EH (cell line): Measurements from ENCODE around the gene NHERF1.

Source experiments
- DNase-seq: peaks from one replicate; pipeline ENCODE4 v3.0.0-alpha.2; 2015; ENCODE audit warnings: low read depth

Gene NHERF1

DNA sequence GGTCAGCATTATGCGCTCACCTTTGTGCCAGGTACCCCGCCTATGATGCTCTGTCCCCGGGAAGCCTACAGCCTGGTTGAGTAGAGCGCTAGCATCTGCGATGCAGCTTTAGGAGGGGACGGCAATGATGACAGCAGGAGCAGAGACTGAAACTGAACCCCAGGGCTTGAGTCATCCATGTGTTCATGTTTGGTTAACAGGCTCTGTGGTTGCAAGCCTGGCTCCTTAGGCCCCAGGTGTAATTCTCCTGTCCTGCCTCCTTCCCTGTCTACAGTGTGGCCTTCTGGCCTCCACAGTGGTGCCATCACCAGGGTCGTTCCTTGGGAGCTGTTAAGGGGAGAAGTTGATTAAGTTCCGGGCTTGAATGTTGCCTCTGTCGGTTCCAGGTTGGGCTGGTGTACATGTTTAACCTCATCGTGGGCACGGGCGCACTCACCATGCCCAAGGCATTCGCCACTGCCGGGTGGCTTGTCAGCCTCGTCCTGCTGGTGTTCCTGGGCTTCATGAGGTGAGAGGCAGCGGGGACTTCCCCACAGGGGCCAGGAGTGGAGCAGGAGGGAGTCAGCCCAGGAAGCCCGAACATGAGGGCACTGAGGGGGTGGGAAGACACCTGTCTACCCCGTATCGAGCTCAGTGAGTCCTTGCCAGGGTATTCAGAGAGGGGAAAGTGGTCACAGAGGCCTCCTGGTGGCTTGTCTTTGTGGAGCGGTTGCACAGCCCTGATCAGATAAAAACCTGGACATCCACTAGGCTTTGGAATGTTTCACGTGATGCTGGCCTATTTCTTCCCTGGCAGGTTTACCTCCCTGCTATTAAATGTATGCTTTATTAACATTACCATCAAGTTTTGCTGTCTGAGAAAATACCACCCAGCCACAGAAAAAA lies 36.9 kb downstream of the NHERF1 start:
- no peak for DNase-seq

DNA sequence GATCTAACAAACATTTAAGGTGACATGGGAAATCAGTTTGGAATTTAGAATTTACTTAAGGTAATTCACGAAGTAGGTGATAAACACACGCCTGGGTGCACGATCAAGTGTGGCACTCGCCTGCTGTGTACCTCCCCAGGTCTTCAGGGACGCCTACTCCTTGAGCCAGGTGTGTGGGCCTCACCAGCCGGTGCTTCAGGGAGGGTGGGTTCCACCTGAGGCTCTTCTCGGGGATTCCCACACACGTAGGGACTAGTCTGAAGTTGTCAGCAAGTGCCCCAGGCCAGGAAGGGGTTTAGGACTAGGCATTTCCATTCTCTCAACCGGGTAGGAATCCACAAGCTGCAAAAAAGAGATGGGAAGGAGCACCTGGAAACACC lies 37.5 kb downstream of the NHERF1 start:
- no peak for DNase-seq

DNA sequence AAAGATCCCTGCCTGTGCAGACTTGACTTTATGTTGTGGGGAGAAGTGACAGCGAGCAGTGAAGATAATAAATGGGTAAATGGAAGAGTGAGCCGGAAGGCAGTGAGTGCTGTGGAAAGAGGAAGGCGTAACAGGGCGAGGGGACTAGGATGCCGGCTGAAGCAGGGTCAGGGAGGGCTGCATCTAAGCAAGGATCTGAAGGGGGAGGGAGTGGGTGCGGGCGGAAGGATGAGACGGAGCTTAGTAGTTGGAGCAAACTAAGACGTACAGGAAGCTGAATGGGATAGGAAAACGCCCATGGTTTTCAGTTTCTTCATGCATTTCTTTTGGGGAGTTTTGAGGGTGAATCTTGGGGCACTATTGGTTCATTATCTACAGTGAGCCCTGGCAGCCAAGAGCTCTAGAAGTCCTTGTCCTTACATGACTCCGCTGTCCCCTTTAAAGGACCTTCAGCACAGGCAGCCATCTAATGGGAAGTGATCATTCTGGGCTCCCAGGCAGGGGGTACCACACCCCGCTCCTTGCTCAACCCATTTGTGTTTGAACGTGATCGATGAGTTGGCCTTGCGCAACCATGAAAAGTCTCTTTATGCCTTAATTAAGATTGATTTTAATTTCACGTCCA lies 38.1 kb downstream of the NHERF1 start:
- DNase-seq = no peak

DNA sequence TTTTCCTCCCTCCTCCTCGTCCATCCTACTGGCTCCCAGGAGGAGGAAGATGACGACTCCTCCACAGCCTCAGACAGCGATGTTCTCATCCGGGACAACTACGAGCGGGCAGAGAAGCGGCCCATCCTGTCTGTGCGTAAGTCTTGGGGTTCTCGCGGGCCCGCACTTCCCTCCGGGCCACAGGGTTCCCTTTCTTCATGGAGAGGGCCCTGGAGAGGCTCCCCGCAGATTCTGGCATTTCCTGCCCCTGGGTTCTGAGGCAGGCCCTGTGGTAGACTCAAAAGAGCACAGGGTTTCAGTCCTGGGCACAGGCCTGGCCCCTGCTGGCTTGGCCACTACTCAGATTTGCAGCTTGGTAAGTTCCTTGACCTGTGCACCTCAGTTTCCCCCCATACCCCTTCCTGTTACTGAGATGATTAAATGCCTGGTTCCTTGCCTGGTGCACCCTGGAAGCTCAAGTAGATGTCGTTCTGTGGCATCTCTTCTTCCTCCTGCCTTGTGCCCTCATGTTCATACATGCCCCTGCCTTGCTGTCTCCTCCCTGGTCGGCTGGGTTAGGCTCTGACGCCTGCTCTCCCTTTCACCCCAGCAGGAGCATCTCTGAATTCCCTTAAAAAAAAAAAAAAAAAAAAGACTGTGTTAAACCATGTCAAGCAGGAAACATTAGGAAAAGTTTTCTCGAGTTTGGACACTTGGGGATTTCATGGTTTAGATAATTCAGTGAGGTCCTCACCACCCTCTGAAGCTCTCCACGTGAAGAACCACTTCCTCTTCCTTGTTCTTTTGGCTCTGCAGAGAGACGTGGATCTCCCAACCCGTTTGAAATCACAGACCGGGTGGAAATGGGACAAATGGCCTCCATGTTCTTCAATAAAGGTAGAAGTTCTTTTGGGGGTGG lies 42.0 kb downstream of the NHERF1 start:
- DNase-seq = no peak

DNA sequence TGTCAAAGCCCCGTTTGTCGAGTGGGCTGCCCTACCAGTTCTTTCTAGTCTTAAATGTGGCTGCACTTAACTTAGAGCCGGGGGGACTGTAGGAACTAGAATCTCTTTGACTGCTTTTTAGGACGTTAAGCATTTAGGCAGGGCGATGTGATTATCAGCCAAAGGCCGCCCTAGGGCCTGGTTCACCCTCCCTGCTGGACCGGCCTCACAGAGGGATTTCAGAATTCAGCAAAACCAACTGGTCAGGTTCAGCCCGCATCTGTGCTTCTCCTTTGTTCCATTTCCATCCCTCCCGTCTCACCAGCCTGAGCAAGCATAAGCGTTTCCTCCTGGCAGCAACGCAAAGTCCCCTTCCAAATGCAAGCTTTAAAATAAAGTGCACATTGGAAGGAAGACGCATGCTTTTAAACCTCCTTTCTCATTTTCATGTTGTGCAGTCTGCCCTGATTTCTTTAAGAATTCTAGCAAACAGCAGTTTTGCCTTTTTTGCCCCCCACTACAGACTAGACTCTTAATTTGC lies 44.2 kb downstream of the NHERF1 start:
- DNase-seq = no peak

DNA sequence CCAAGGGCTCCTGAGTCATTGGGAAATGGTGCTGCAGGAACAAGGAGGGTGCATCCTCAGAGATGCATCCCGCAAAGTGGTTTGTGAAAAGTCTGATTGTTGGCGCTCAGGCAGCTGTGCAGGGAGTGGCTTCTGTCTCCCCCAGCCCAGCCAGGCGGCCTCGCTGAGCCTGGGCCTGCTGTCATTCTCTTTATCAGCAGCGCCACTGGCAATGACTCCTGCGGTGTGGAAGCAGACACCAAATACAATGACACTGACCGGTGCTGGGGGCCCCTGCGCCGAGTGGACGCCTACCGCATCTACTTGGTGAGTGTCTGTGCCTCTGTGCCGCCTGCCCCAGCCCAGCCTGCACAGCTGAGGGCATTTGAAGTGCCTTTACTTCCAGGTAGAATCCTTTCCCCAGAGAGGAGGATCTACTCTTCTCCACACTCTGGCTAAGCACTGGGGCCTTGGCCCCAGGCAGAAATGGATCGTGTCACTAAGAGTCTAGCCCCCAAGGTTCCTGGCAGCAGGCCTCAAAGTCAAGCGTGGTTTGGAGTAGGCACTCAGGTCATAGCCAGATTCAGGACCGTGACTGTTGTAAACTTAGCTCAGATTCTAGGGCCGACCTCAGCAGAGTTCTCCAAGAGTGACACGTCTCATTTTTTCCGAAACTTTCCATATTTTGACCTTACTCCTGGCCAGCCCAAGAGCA lies 47.0 kb downstream of the NHERF1 start:
- DNase-seq = no peak

DNA sequence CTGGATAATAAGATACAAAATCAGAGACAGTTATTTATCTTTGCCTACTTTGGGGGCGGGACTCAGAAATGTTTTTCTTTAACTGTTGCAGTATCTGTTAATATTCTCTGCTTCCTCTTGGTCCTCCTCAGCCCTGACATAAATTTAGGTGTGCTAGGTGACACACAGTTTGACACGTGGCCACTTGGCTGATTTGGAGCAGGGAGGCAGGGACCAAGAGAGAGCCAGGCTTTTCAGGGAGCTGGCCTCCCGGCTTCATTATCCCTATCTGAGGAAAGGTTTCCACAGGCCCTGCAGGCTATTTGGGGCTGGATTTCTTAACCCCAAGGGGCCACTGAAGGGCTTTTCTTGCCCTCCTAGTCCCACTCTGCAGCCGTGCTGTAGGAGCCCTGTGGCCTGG lies 47.8 kb downstream of the NHERF1 start:
- no peak for DNase-seq

DNA sequence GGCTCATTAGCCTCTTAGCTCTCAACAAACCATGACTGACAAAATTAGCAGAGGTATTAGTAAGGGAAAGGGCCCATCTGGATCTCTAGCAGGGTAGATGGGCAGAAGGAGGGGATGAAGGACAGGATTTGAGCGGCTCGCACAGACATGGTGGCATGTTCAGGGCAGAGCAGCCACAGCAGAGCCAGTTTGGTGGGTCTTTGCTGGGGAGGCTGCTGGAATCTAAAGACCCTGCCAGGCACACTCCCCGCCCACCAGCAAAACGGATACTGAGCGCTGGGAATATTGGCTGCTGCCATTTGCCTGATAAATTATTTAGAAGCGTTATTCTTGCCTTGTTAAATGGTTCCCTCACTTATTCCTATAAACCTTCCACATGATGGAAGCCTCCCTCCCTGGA lies 48.4 kb downstream of the NHERF1 start:
- no peak for DNase-seq

DNA sequence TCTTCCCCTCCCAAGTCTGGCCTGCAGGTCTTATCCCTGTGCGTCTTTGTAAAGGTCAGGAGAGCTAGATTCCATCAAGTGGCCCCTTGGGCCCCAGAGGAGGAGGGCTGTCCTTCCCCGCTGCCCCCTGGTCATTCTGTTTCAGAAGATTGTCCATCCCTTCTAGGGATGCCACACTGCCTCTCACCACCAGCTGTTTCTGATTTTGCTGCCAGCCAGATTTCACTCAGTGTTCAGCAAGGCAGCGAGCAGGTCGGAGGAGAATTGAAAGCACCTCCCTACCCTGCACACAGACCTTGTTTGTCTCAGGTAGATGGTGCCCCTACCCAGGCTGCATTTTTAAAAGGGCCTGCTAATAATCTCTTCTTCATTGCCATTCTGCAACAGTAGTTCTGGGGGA lies 49.4 kb downstream of the NHERF1 start:
- no peak for DNase-seq

DNA sequence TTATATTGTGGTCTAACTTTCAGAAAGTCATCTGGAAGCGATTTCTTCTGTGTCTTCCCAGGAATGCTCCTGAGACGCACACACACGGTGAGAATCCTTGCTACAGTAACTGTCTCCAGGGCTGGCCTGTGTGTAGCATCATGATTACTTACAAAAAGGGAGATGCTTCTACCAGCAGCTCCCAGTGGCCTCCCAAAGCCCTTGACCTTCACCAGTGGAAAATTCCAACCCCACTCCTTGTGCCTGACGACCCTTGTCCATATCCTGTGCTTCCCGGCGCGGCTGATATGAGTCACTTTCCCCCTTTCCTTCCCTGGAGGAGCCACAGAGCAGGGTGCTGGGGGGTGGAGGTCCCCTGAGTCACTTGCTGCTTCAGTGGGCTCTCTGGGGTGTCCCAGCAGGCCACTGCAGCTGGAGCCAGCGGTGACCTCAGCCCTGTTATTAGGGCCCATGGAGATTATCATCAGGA lies 49.8 kb downstream of the NHERF1 start:
- DNase-seq = peak; percentile 85

DNA sequence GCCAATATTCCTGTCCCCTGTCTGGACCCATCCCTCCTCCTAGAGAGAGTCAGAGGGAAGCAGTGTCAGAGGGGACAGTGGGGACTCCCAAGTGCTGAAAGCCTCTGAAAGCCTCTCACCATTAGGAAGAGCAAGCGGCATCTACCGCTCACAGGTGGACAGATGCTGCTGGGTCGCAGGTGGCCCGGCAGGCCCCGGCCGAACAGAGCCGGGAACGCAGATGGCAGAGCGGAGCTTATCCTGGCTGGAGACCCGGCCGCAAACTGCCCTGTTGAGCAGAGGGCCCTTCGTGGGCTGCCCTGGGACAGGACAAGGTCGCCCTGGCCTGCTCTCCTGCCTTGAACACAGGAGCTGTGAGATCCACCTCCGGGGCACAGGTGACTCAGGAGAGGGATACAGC lies 50.7 kb downstream of the NHERF1 start:
- no peak for DNase-seq

DNA sequence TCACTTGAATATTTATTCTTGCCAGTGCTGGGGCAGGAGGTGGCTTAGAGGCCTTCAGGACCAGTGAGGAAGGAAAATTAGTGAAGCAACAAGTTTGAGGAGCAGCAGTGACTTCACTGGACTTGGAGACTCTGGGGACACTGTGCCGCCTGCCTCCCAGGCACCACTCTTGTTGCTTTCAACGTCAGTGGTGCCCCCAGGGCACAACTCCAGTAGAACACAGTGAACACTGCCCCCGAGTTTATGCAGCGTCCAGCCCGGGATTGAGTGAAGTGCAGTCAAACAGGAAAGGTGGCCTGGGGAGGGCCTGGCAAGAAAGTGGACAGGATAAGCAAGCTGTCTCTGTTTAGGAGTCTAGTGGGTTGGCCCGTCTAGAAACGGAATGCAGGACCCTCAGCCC lies 52.1 kb downstream of the NHERF1 start:
- DNase-seq = no peak

DNA sequence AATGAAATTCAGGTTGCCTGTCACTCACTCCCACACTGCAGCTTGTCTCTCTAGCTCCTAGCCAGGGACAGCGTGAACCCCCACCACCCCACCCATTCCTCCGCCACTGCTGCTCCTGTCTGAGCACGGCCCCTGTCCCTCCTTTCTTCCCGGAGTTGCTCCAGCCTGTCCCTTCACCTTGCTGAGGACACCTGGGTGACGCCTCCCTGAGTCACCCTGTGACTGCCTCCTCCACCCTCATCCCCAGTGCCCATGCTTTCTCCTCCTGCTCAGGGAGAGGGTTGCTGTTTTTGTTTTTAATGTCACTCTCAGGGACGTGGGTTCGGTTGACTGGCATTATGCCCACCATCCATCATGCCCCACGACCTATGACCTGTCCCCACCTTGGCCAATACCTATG lies 53.5 kb downstream of the NHERF1 start:
- no peak for DNase-seq

DNA sequence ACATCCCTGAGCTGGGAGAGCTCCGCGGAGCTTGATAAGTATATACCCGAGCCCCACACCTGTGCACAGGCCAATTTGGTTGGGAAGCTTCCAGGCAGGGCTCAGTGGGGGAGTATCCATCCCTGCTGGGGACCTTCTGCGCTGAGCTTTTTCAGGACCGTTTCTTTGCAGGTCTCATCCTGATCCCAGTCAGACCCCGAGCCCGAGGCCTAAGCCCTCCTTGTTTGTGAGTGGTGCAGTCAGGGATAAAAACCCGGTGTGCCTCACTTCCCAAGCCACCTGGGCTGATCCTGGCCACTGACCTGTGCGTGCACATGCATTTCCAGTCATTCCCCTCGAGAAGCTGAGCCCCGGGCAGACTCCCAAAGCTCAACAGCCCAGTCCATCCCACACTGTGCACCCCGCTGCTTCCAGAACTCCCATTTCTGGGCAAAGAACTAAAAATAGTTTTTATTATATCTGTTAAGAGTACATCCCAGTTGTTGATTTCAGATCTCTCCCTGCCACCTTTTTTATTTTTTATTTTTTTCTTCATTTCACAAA lies 55.0 kb downstream of the NHERF1 start:
- DNase-seq = no peak

DNA sequence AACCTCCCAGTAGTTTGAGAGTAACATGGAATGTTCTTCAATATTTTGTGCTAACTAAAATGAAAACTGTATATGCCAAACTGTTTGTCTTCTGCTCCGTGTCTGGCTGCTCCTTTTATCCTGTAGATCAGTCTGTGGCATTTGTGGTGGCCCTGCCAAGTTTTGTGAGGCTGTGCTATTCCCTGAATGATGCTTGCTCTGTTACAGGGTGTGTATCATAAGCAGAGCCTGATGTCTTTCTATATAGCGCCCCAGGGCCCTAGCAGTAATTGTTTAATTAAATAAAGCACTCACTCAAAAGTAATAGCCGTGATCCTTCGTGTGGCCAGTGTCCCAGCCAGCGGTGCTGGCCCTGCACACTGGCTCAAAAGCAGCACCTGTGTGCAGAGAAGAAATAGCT lies 55.5 kb downstream of the NHERF1 start:
- DNase-seq = peak; percentile 11

DNA sequence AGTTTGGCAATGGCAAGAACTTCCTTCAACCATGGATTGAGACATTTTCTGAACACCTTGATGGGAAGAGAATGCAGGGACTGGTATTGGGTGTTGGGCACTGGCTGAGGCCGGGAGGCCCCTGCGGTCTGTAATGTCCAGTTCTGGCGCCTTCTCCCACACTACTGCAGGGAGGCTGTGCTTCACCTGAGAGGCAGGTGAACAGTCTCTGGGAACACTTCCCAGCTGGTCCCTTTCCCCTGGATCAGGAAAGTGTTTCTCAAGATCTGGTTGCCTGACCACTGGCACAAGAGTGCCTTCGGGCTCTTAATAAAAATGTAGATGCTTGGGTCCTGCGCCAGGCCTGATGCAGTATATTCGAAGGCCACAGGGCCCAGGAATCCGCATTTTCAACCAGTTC lies 56.3 kb downstream of the NHERF1 start:
- no peak for DNase-seq

DNA sequence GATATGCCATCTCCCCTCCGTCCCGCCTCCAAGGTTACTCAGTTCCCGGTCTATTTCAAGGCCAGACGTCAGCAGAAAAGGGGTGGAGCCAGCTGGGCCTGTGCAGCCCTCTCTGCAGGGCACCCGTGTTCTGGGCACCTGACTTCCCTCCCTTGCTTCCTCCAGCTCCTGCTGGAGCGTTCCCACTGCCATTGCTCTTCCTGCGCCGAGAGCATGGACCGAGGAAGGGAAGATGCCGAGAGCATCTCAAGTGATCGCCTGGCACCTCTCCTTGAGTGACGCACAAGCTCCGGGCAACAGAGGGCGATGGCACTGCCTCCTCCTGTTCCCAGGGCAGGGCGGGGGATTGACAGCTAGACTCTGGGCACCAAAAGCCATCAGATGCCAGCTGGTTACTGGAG lies 57.2 kb downstream of the NHERF1 start:
- DNase-seq = no peak

DNA sequence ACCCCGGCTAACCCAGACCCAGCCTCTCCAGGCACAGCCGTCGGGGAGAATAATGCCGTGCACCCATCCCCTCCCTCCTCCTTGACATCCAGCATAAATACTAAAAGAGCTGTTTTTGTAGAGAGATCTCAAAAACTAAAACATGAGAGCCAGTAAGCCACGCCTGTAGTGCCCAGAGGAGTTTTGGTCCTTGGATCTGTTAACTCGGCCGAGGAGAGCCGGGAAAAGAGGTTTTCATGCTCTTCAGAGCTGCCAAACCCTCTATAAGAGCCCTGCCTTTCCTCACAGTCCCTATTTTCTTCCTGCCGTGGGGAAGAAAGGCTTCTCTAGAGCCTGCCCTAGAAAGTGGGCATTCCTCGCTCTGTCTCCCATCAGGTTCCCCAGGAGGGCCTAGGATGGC lies 57.9 kb downstream of the NHERF1 start:
- no peak for DNase-seq

DNA sequence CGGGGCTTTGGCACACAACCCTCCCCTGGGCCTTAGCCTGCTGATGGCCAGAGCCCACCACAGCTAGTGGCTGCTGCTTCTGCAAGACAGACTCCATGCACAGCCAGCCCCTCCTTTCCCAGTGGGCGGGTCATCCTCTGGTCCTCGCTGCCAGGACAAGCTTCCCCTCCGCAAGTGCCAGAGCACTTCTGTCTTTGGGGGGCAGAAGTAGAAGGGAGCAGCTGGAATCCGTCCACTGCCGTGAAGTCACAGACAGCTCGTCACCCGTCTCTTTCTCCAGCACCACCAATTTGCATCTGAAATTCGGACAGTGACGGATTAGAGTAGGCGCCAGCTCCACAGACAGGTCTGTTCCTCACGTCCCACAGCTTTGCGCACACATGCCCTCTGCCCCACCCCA lies 59.0 kb downstream of the NHERF1 start:
- DNase-seq = no peak

DNA sequence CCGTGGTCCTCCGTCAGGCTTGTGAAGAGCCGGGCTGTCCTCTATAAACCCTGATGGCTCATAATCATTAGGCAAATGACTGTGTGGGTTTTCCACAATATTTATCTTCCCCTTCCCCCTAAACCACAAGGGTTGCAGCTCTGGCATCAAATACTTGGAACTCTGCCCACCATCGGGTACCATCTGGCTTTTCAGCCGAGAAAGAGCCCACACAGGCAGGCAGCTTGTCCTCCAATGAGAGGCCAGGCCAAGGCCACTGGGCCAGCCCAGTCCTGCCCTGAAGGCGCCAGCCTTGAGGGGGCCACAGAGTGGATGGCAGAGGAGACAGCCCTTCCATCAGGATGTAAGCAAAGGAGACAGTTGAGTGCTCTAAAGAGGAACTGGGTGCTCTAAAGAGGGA lies 59.5 kb downstream of the NHERF1 start:
- DNase-seq = no peak

DNA sequence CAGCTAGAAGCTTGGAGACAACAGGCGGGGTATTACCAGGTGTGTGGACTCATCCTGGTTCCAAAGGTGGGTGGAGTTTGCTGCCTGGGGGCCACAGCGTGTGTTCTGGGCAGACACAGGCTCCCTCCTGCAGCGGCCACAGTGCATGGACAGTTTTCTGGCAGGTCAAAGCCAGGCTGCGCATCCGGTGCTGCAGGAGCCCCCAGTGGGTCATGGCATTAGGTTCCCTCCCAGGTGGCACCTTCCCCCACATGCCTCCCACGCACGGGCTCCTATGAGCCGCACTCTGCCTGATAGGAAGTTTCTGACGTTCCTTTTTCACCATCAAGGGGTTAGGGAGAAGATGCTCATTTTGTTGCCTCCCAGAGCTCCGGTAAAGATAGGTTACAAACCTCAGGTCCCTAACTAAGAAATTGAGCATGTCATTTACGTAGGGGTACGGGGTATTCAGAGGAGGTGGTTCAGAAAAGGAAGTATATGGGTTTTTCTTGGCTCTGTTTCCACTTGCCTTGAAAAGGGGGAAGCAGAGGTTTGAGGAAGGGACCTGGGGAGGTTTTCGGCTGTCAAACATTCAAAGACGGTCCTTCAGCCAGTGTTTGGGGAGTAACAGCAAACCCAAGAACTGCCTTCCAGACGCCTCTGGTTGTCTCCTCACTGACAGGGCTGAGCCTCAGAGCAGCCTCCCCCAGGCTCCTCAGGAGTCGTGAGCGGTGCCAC lies 60.4 kb downstream of the NHERF1 start:
- no peak for DNase-seq
